ENCODE measurements around the gene ADAM12. TPM values are rescaled to one million over a fixed set of nuclear protein-coding genes. Genes with fewer than 3 reads are reported as not detected.

ADAM12 gene
- total RNA-seq, 1 donor from 2014 or later = 3.7 TPM

GRCh38 chr10:126209451-126209850 lies 178.8 kb downstream of the ADAM12 start:
- H3K27ac ChIP-seq = no peak overlapping the region
- intact Hi-C loops (cut with DNase I) = no loop called here
- no peaks in the 10 kb centered on the region for H3K36me3 ChIP-seq
- H3K4me3 ChIP-seq = no peak overlapping the region
- no peaks in the 10 kb centered on the region for H3K9me3 ChIP-seq
- no peaks in the 10 kb centered on the region for H3K27me3 ChIP-seq
- H3K4me1 ChIP-seq = peaks cover 6% of the 10 kb centered on the region
- no peak for DNase-seq (ENCODE audit: extremely low spot score in 2 of 2)
- no peak for TF ChIP-seq POLR2AphosphoS5 (IDR thresholded peaks at IDR 0.05; ENCODE audit: insufficient read depth in 1 of 2, low read depth in 1 of 2)
- TF ChIP-seq CTCF (IDR thresholded peaks at IDR 0.05) = no peak
- no peak for TF ChIP-seq POLR2A (IDR thresholded peaks at IDR 0.05)

- TF ChIP-seq CTCF (IDR thresholded peaks at IDR 0.05) (no peak), POLR2AphosphoS5 (IDR thresholded peaks at IDR 0.05; ENCODE audit: insufficient read depth in 1 of 2, low read depth in 1 of 2) (no peak), POLR2A (IDR thresholded peaks at IDR 0.05) (no peak)
- Histone ChIP-seq H3K4me1 (peaks cover 6% of the 10 kb centered on the region), H3K9me3 (no peaks in the 10 kb centered on the region), H3K4me3 (no peak overlapping the region), H3K27ac (no peak overlapping the region), H3K36me3 (no peaks in the 10 kb centered on the region), H3K27me3 (no peaks in the 10 kb centered on the region)
- no peak for DNase-seq (ENCODE audit: extremely low spot score in 2 of 2)
- intact Hi-C loops (cut with DNase I) = no loop called here
Observed at GRCh38 chr10:126208726-126209302, 179.5 kb downstream of the ADAM12 start.

GRCh38 chr10:126207851-126208250 lies 180.4 kb downstream of the ADAM12 start:
- Histone ChIP-seq H3K9me3 (no peaks in the 10 kb centered on the region), H3K27me3 (no peaks in the 10 kb centered on the region), H3K27ac (no peak overlapping the region), H3K36me3 (no peaks in the 10 kb centered on the region), H3K4me1 (peaks cover 6% of the 10 kb centered on the region), H3K4me3 (no peak overlapping the region)
- intact Hi-C loops (cut with DNase I) = no loop called here
- no peak for TF ChIP-seq CTCF (IDR thresholded peaks at IDR 0.05)
- no peak for TF ChIP-seq POLR2A (IDR thresholded peaks at IDR 0.05)
- no peak for TF ChIP-seq POLR2AphosphoS5 (IDR thresholded peaks at IDR 0.05; ENCODE audit: insufficient read depth in 1 of 2, low read depth in 1 of 2)
- DNase-seq (ENCODE audit: extremely low spot score in 2 of 2) = no peak

GRCh38 chr10:126207313-126207771 lies 180.9 kb downstream of the ADAM12 start:
- Histone ChIP-seq H3K9me3 (no peaks in the 10 kb centered on the region), H3K27me3 (no peaks in the 10 kb centered on the region), H3K4me1 (peaks cover 6% of the 10 kb centered on the region), H3K27ac (no peak overlapping the region), H3K36me3 (no peaks in the 10 kb centered on the region), H3K4me3 (no peak overlapping the region)
- intact Hi-C loops (cut with DNase I) = no loop called here
- no peak for DNase-seq (ENCODE audit: extremely low spot score in 2 of 2)
- peak in 1 of 2 donors; percentile 44 for TF ChIP-seq POLR2AphosphoS5 (IDR thresholded peaks at IDR 0.05; ENCODE audit: insufficient read depth in 1 of 2, low read depth in 1 of 2)
- no peak for TF ChIP-seq POLR2A (IDR thresholded peaks at IDR 0.05)

GRCh38 chr10:126205486-126206205 lies 182.6 kb downstream of the ADAM12 start:
- no peak for DNase-seq (ENCODE audit: extremely low spot score in 2 of 2)
- H3K36me3 ChIP-seq = no peaks in the 10 kb centered on the region
- no peaks in the 10 kb centered on the region for H3K9me3 ChIP-seq
- H3K4me1 ChIP-seq = peaks cover 6% of the 10 kb centered on the region
- intact Hi-C loops (cut with DNase I) = no loop called here
- H3K4me3 ChIP-seq = no peak overlapping the region
- H3K27ac ChIP-seq = no peak overlapping the region
- TF ChIP-seq POLR2A (IDR thresholded peaks at IDR 0.05) (no peak), POLR2AphosphoS5 (IDR thresholded peaks at IDR 0.05; ENCODE audit: insufficient read depth in 1 of 2, low read depth in 1 of 2) (no peak), CTCF (IDR thresholded peaks at IDR 0.05) (no peak)
- no peaks in the 10 kb centered on the region for H3K27me3 ChIP-seq
